SK-N-SH treated with all-trans-retinoic acid at 6 μM for 48 hours (cell line): ENCODE results near the gene MT1G.

Experiments used
- ARNTL ChIP-seq: fragments of 450-650 bp; formaldehyde crosslinking; IDR thresholded peaks from 2 replicates; pipeline ENCODE4 v1.5.0; 2020; ENCODE audit warnings: low read depth, mild to moderate bottlenecking, moderate library complexity, borderline replicate concordance
- CREB5 ChIP-seq: fragments of 250-450 bp; sonication (Bioruptor Pico); IDR thresholded peaks from 2 replicates; pipeline ENCODE4 v1.5.1; 2020; ENCODE audit warnings: low read depth, mild to moderate bottlenecking, moderate library complexity
- CSRNP3 ChIP-seq: fragments of 250-450 bp; sonication (Bioruptor Pico); IDR thresholded peaks from 2 replicates; pipeline ENCODE4 v1.5.1; 2021; ENCODE audit warnings: mild to moderate bottlenecking, moderate library complexity
- GLIS3 ChIP-seq: fragments of 250-450 bp; sonication (Bioruptor Pico); IDR thresholded peaks from 2 replicates; pipeline ENCODE4 v1.5.0; 2020; ENCODE audit warnings: mild to moderate bottlenecking, moderate library complexity
- ISL1 ChIP-seq: fragments of 250-450 bp; sonication (Bioruptor Pico); IDR thresholded peaks from 2 replicates; pipeline ENCODE4 v2.1.2; 2022; ENCODE audit warnings: mild to moderate bottlenecking, moderate library complexity
- PATZ1 ChIP-seq: fragments of 250-450 bp; sonication (Bioruptor Pico); IDR thresholded peaks from 2 replicates; pipeline ENCODE4 v1.8.0; 2020; ENCODE audit warnings: mild to moderate bottlenecking, moderate library complexity, borderline replicate concordance
- PPARA ChIP-seq: fragments of 250-450 bp; sonication (Bioruptor Pico); IDR thresholded peaks from 2 replicates; pipeline ENCODE4 v1.5.0; 2020; ENCODE audit warnings: mild to moderate bottlenecking, borderline replicate concordance
- SNAI2 ChIP-seq: fragments of 250-450 bp; sonication (Bioruptor Pico); IDR thresholded peaks from 2 replicates; pipeline ENCODE4 v1.5.0; 2020; ENCODE audit warnings: mild to moderate bottlenecking, moderate library complexity
- TOX ChIP-seq: fragments of 250-450 bp; sonication (Bioruptor Pico); IDR thresholded peaks from 2 replicates; pipeline ENCODE4 v1.8.0; 2021; ENCODE audit warnings: mild to moderate bottlenecking, moderate library complexity, borderline replicate concordance
- TSHZ2 ChIP-seq: fragments of 250-450 bp; sonication (Bioruptor Pico); IDR thresholded peaks from 2 replicates; pipeline ENCODE4 v1.5.0; 2020; ENCODE audit warnings: mild to moderate bottlenecking, moderate library complexity
- ZFP3 ChIP-seq: fragments of 250-450 bp; sonication (Bioruptor Pico); IDR thresholded peaks from 2 replicates; pipeline ENCODE4 v1.5.0; 2020; ENCODE audit warnings: mild to moderate bottlenecking, moderate library complexity
- ZFP30 ChIP-seq: fragments of 450-650 bp; formaldehyde crosslinking; IDR thresholded peaks from 2 replicates; pipeline ENCODE4 v1.5.0; 2022; ENCODE audit warnings: mild to moderate bottlenecking, moderate library complexity
- ZNF565 ChIP-seq: fragments of 450-650 bp; formaldehyde crosslinking; conservative IDR thresholded peaks from 2 replicates; pipeline ENCODE4 v1.5.0; 2020; ENCODE audit warnings: low read depth, mild to moderate bottlenecking, moderate library complexity
- ZNF8 ChIP-seq: fragments of 450-650 bp; formaldehyde crosslinking; IDR thresholded peaks from 2 replicates; pipeline ENCODE4 v1.5.0; 2020; ENCODE audit warnings: mild to moderate bottlenecking, moderate library complexity

- no peak for TF ChIP-seq CREB5 (CRISPR knock-in tag)
- no peak for TF ChIP-seq TSHZ2 (CRISPR knock-in tag)
- no peak for TF ChIP-seq CSRNP3 (CRISPR knock-in tag)
- TF ChIP-seq ZNF8 (CRISPR knock-in tag), result no peak
- no peak for TF ChIP-seq SNAI2 (CRISPR knock-in tag)
- TF ChIP-seq PATZ1, result no peak
- no peak for TF ChIP-seq TOX (CRISPR knock-in tag)
- no peak for TF ChIP-seq ARNTL (CRISPR knock-in tag)
- no peak for TF ChIP-seq ISL1 (CRISPR knock-in tag)
- TF ChIP-seq ZFP30, result no peak
- TF ChIP-seq PPARA, result no peak
- no peak for TF ChIP-seq GLIS3 (CRISPR knock-in tag)
- TF ChIP-seq ZNF565 (CRISPR knock-in tag), result no peak
- TF ChIP-seq ZFP3 (CRISPR knock-in tag), result no peak
These were observed 20.0 kb downstream of the MT1G start for GRCh38 chr16:56647641-56648431.
